BLaER1 treated with 17β-estradiol and CSF1 and Interleukin-3, amounts not matched to agents 10 nM and 100 nM (cell line): ENCODE measurements around the gene GRIA4.
"Not testable (repeated sequence)": the region's sequence is repeated elsewhere in the genome, so short reads cannot be mapped to it uniquely, and the experiment has no call there.

Source experiments
- H3K27ac ChIP-seq, 11 experiments: shearing (Covaris generic); formaldehyde crosslinking; 2 replicates each; pipeline ENCODE4 v1.8.1; 2022
- H3K27me3 ChIP-seq, 11 experiments: shearing (Covaris generic); formaldehyde crosslinking; 2 replicates each; pipeline ENCODE4 v1.8.1; 2022
- H3K36me3 ChIP-seq, 11 experiments: shearing (Covaris generic); formaldehyde crosslinking; 2 replicates each; pipeline ENCODE4 v1.8.1; 2022
- H3K4me1 ChIP-seq, 10 experiments: shearing (Covaris generic); formaldehyde crosslinking; 2 replicates each; pipeline ENCODE4 v1.8.1; 2022
- H3K4me2 ChIP-seq, 11 experiments: shearing (Covaris generic); formaldehyde crosslinking; 2 replicates each; pipeline ENCODE4 v1.8.1; 2022
- H3K4me3 ChIP-seq, 10 experiments: shearing (Covaris generic); formaldehyde crosslinking; 2 replicates each; pipeline ENCODE4 v1.8.1; 2022
- H3K9ac ChIP-seq, 11 experiments: shearing (Covaris generic); formaldehyde crosslinking; 2 replicates each; pipeline ENCODE4 v1.8.1; 2022
- H3K9me3 ChIP-seq, 11 experiments: shearing (Covaris generic); formaldehyde crosslinking; replicated peaks in 1 of 11; 2 replicates each; pipeline ENCODE4 v1.8.1; 2022
- H4K20me1 ChIP-seq, 11 experiments: shearing (Covaris generic); formaldehyde crosslinking; 2 replicates each; pipeline ENCODE4 v1.8.1; 2022
- Cebpa-rat ChIP-seq, 11 experiments: shearing (Covaris generic); IDR thresholded peaks; 2 replicates each; pipeline ENCODE4 v1.8.1; 2022

GRIA4 gene

DNA sequence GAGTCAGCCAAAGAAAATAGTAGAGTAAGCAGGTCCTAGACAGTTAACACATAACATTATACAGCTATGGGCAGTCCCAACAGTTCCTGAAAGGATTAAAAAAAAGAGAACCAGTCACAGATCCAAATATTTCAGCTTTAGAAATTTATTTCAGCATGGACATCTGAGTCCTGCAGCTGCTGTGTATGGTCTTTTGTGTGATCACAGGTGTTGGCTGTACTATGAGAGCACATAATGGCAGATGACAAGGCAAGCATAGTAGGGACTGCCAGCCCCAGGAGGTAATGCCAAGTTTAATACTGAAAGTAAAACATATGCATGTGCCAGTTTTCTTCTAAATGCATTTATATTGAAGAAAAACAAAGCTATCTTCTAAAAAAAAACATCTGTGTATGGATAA, 158.1 kb downstream of the GRIA4 start:
- H3K27ac ChIP-seq: no peak overlapping the region
- no peak for TF ChIP-seq Cebpa-rat (IDR thresholded peaks at IDR 0.05)
- no peaks in the 10 kb centered on the region for H3K4me1 ChIP-seq
- H3K9me3 ChIP-seq: no peaks in the 10 kb centered on the region
- H3K4me2 ChIP-seq: no peak overlapping the region
- no peak overlapping the region for H3K4me3 ChIP-seq
- no peak overlapping the region for H3K9ac ChIP-seq
- H3K27me3 ChIP-seq: no peaks in the 10 kb centered on the region
- H4K20me1 ChIP-seq: no peaks in the 10 kb centered on the region
- H3K36me3 ChIP-seq: no peaks in the 10 kb centered on the region

DNA sequence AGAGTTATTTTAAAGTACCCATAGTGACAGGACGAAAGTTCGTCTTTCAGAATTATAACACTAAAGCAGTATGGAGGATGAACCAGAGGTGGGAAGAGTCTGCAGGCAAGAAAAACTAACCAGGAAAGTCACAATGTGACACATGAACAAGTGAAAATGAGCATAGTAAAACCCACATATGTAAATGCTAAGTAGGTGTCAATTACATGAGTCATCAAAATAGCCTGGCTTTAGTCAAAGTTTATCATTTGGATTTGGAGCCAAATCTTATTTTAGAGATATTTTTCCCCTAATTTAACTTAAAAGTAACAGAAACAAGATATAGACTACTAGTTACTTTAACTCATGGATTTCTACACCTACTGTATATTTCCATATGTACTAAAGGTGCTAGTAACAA, 159.8 kb downstream of the GRIA4 start:
- H3K36me3 ChIP-seq: no peaks in the 10 kb centered on the region
- H3K27me3 ChIP-seq: no peaks in the 10 kb centered on the region
- H4K20me1 ChIP-seq: no peaks in the 10 kb centered on the region
- no peak for TF ChIP-seq Cebpa-rat (IDR thresholded peaks at IDR 0.05)
- no peaks in the 10 kb centered on the region for H3K9me3 ChIP-seq
- H3K9ac ChIP-seq: no peak overlapping the region
- H3K4me2 ChIP-seq: no peak overlapping the region
- H3K4me3 ChIP-seq: no peak overlapping the region
- no peaks in the 10 kb centered on the region for H3K4me1 ChIP-seq
- H3K27ac ChIP-seq: no peak overlapping the region

DNA sequence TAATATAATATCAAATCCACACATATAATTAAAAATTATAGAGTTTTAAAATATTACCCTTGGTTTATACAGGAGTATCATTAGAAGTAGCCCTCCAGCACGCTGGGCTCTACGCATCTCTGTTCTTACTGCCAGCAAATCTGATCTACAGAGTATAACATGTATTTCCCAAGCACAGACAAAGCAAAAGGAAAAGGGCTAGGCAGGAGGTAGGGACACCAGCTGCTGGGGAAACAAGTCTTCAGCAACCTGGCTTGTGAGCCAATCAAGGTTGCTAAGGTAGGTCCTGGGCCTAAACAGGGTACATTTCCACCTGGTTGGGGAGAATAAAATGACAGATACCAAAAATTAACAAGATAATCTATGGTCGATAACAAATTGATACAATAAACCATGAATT, 163.6 kb downstream of the GRIA4 start:
- H3K36me3 ChIP-seq, H3K9ac ChIP-seq, H3K4me2 ChIP-seq, H3K27me3 ChIP-seq, H3K9me3 ChIP-seq, H3K4me1 ChIP-seq, H3K4me3 ChIP-seq, H3K27ac ChIP-seq, H4K20me1 ChIP-seq: not testable (repeated sequence)

DNA sequence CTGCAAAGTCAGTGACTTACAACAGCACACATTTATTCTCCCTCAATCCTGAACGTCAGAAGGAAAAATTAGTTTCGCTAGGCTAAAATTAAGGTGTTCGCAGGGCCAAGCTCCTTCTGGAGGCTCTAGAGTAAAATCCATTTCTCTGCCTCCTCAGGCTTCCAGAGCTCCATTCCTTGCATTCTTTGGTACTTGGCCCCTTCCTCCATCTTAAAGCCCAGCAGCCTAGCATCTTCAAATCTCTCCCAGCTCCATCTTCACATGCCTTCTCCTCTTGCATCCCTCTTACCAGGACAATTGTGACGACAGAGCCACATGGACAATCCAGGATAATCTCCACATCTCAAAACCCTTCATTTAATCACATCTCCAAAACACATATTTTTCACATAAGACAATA, 165.0 kb downstream of the GRIA4 start:
- Histone ChIP-seq H4K20me1 (no peaks in the 10 kb centered on the region), H3K4me2 (no peak overlapping the region), H3K27me3 (no peaks in the 10 kb centered on the region), H3K9me3 (no peaks in the 10 kb centered on the region), H3K4me1 (no peaks in the 10 kb centered on the region), H3K4me3 (no peak overlapping the region), H3K27ac (no peak overlapping the region), H3K36me3 (no peaks in the 10 kb centered on the region), H3K9ac (no peak overlapping the region)
- TF ChIP-seq Cebpa-rat (IDR thresholded peaks at IDR 0.05): no peak

DNA sequence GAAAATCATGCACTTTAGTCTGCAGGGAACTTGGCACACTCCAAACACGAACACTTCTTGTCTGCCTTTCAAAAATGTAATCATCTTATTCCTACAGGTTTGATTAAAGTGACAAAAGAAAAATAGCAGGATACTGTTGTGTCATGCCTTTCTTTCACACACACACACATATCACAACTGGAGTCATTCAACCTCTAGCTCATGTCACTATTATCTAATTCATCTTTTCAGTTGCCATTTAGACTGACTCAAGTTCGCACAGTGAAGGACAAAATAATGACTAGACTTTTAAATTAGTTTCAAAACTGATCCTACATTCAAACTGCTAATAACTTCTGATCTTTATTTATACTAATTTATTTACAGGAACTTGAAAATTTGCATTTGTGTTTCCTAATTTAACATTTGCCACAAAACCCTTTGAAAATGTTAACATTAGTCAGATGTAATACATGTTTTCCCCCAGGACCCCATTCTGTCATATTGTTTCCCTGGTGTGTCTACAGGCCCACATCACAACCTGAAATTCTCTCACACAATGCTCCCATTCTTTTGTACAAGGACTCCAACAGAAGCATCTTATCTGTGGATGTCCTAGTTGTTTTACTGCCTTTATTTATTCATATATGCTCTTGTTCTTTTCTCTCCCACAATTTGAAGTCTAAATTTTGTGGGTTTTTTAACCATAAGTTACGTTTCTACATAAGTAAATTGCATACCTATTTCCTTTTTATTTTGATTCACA, 171.1 kb downstream of the GRIA4 start:
- H3K4me2 ChIP-seq: no peak overlapping the region
- H4K20me1 ChIP-seq: no peaks in the 10 kb centered on the region
- TF ChIP-seq Cebpa-rat (IDR thresholded peaks at IDR 0.05): no peak
- no peak overlapping the region for H3K9ac ChIP-seq
- H3K4me1 ChIP-seq: no peaks in the 10 kb centered on the region
- H3K27ac ChIP-seq: no peak overlapping the region
- H3K9me3 ChIP-seq: no peaks in the 10 kb centered on the region
- no peak overlapping the region for H3K4me3 ChIP-seq
- no peaks in the 10 kb centered on the region for H3K27me3 ChIP-seq
- H3K36me3 ChIP-seq: no peaks in the 10 kb centered on the region

DNA sequence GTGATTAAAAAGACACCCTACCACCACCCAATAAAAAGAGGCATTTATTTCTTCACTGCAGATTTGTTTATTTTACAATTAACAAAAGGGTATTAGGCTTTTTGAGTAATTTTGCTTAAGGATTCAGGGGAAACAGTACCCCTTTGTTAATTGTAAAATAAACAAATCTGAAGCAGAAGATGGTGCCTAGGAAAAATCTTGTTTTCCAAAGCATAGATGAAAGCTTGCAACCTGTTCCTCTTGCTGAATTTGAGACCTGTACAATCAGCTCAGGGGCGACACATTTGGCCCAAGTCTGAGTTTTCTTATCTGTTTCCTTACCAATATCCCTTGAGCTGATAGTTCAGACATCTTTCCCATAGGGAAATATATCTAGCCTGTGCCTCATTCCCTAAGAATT, 171.9 kb downstream of the GRIA4 start:
- no peak overlapping the region for H3K4me2 ChIP-seq
- no peak overlapping the region for H3K27ac ChIP-seq
- H3K27me3 ChIP-seq: no peaks in the 10 kb centered on the region
- no peaks in the 10 kb centered on the region for H3K9me3 ChIP-seq
- no peaks in the 10 kb centered on the region for H3K4me1 ChIP-seq
- H3K9ac ChIP-seq: no peak overlapping the region
- no peak overlapping the region for H3K4me3 ChIP-seq
- H4K20me1 ChIP-seq: no peaks in the 10 kb centered on the region
- no peak for TF ChIP-seq Cebpa-rat (IDR thresholded peaks at IDR 0.05)
- H3K36me3 ChIP-seq: no peaks in the 10 kb centered on the region

DNA sequence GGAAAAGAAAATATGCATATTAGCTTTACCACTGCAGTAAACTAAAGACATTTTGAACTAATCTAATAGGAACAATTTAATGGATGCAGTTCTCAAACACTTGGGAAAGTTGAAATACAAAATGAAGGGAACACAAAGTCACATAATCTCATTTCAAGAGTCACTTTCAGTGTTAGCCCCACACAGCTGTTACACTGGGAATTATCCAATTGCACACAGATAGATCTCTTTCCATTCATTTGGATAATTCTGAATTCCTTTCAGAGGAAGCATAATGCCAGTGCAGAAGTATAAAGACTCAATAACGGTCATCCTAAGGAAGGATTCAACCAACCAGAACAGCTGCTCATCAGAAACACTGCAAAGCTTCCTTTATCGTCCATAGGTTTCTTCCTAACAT, 173.3 kb downstream of the GRIA4 start:
- Histone ChIP-seq H3K9ac (no peak overlapping the region), H3K27me3 (no peaks in the 10 kb centered on the region), H3K4me3 (no peak overlapping the region), H3K9me3 (no peaks in the 10 kb centered on the region), H3K4me1 (no peaks in the 10 kb centered on the region), H3K27ac (no peak overlapping the region), H3K36me3 (no peaks in the 10 kb centered on the region), H3K4me2 (no peak overlapping the region), H4K20me1 (no peaks in the 10 kb centered on the region)
- no peak for TF ChIP-seq Cebpa-rat (IDR thresholded peaks at IDR 0.05)

DNA sequence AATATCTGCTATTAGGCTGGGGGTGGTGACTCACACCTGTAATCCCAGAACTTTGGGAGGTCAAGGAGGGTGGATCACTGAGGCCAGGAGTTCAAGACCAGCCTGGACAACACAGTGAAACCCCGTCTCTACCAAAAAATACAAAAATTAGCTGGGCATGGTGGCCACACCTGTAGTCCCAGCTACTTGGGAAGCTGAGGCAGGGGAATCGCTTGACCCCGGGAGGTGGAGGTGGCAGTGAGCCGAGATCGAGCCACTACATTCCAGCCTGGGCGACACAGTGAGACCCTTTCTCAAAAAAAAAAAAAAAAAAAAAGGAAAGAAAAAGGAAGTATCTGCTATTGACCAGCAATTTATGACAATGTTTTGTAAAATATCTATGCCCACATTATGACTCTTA, 176.0 kb downstream of the GRIA4 start:
- H3K4me1 ChIP-seq, H3K4me2 ChIP-seq, H4K20me1 ChIP-seq, H3K36me3 ChIP-seq, H3K9me3 ChIP-seq, H3K27me3 ChIP-seq, H3K4me3 ChIP-seq, H3K9ac ChIP-seq, H3K27ac ChIP-seq: not testable (repeated sequence)

DNA sequence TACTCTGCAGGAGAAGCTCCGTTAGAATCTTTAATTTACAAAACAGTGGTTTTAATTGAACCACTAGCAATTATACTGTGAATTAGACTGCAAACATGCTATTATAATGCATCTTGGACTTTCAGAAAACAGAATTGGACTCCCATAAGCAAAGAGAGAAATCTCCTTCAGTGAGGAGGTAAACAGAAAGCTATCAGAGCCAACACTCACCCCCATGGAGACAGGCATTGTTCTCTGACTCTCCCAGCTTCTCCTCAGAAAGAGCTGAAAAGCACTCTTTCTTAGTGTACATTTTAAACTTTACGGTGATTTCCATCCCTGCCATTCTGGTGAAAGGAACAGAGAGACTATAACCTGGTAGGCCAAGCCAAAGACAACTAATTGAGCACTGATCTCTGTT, 176.9 kb downstream of the GRIA4 start:
- Histone ChIP-seq H3K4me2 (no peak overlapping the region), H3K27me3 (no peaks in the 10 kb centered on the region), H3K9ac (no peak overlapping the region), H3K27ac (no peak overlapping the region), H3K9me3 (no peaks in the 10 kb centered on the region), H3K4me3 (no peak overlapping the region), H4K20me1 (no peaks in the 10 kb centered on the region), H3K36me3 (no peaks in the 10 kb centered on the region), H3K4me1 (no peaks in the 10 kb centered on the region)
- TF ChIP-seq Cebpa-rat (IDR thresholded peaks at IDR 0.05): no peak

DNA sequence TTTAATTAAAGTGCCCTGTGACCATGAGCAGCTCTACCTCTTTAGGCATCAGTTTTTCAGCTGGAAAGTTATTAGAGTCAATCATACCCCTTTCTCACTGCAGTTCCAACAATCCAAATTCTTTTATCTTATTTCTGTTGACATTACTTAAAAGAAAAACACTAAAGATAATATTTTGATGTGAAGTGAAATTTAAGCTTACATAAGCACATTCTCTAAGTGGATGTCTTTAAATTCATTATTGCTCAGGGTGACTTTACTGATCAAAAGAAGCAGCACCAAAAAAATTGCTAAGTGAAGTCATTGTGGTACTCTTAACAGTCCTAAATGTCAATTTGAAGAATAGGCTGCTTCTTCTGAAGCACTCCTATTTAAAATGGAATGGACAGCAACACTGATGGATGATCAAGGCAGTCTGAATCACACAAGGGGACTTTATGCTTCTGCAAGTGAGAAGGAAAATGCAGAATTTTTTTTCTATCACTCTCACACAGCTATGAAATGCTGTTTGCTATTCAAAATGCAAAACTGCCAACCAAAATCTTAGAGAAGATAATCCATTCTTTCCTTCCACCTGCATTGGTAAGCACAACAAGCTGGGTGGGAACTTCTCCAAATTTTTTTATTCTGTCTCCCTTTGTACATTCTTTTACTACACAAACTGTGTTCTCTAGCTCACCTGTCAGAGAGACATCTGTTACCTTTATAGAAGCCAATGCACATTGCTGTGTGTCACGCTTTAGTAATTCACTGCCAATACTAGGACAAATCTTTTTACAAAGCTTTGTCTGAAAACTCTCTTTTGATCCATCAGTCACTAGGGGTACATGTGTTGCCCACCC, 179.9 kb downstream of the GRIA4 start:
- no peaks in the 10 kb centered on the region for H4K20me1 ChIP-seq
- no peak overlapping the region for H3K27ac ChIP-seq
- H3K27me3 ChIP-seq: no peaks in the 10 kb centered on the region
- H3K4me3 ChIP-seq: no peak overlapping the region
- H3K9ac ChIP-seq: no peak overlapping the region
- TF ChIP-seq Cebpa-rat (IDR thresholded peaks at IDR 0.05): no peak
- H3K4me2 ChIP-seq: no peak overlapping the region
- no peaks in the 10 kb centered on the region for H3K36me3 ChIP-seq
- no peaks in the 10 kb centered on the region for H3K9me3 ChIP-seq
- no peaks in the 10 kb centered on the region for H3K4me1 ChIP-seq
